MV-4-11 (cell line): ENCODE data around the gene ZNF716.
"Not testable (repeated sequence)": the region's sequence is repeated elsewhere in the genome, so short reads cannot be mapped to it uniquely, and the experiment has no call there.

Experiments used
- DNase-seq: peaks from one replicate; lab custom pipeline; 2025; lab: John Stamatoyannopoulos, UW

Gene ZNF716

GRCh38 chr7:57449904-57450303 is at the start of gene ZNF716:
Gene ZNF716, plus strand, starts transcription at chr7:57450177. Its CDS starts 112 bp downstream, at chr7:57450289.
- DNase-seq = no peak

GRCh38 chr7:57400531-57401155 is 49.3 kb upstream of the ZNF716 start:
- no peak for DNase-seq

DNA sequence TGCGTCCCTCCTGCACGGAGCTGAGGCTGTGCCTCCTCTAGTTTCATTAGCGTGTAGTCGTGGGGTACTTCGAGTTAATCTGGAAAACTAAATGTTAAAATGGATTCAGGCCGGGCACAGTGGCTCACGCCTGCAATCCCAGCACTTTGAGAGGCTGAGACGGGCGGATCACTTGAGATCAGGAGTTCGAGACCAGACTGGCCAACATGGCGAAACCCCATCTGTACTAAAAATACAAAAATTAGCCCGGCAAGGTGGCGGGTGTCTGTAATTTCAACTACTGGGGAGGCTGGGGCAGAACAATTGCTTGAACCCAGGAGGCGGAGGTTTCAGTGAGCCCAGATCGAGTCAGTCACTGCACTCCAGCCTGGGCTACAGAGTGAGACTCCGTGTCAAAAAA is 46.9 kb upstream of the ZNF716 start:
- DNase-seq = not testable (repeated sequence)

- DNase-seq = no peak
These were observed 46.2 kb upstream of the ZNF716 start for GRCh38 chr7:57403601-57404342.

DNA sequence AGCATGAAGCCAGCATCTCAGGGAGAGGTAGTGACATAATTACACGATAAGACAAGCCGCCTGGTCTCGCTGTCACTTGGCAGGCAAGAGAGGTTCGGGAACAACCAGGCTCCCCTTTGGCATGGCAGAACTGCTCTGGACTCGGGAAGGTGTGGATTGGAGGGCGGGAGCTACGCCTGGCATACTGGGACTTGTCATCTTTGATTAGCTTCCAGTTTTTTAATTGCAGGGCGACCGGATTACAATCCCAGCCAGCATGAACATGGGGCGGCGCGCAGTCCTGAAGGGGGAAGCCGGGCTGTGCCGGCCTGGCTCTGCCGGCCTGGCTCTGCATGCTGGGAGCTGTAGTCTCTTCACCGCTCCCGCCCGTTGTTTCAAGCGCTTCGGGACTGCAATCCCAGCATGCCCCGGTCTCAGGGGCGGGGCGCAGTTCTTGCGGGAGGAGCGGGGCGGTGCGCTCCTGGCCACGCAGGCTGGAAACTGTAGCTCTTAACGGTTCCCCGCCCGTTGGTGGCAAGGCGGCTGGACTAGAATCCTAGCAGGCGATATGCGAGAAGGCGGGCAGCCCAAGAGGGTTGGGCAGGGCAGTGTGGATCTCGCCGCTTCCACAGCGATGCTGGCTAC is 45.5 kb upstream of the ZNF716 start:
- DNase-seq = no peak

GRCh38 chr7:57404967-57405421 is 45.0 kb upstream of the ZNF716 start:
- DNase-seq = no peak

DNA sequence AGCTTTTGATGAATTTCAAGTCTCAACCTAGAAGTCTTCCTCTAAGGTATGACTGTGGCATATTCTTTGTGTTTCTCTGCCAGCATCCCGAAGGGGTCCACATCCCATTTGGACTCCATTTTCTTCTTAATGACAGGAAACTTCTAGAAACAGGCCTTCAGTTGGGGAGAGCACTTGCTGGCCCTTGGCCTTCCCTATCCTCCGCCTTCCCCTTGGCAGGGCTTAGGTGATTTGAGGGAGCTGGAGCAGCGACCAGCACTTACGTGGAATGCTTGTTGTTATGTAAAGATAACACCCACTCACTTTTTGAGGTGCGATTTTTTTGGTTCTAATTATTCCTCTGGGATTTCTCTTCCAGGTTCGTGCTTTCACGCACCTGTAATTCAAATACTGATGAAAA is 42.9 kb upstream of the ZNF716 start:
- DNase-seq = no peak

GRCh38 chr7:57412168-57412567 is 37.8 kb upstream of the ZNF716 start:
- DNase-seq = no peak

GRCh38 chr7:57412618-57413017 is 37.4 kb upstream of the ZNF716 start:
- DNase-seq = no peak

- DNase-seq = no peak
These were observed 36.2 kb upstream of the ZNF716 start for GRCh38 chr7:57413529-57414398.

GRCh38 chr7:57414415-57414814 is 35.6 kb upstream of the ZNF716 start:
- no peak for DNase-seq

GRCh38 chr7:57414852-57415251 is 35.1 kb upstream of the ZNF716 start:
- no peak for DNase-seq

DNA sequence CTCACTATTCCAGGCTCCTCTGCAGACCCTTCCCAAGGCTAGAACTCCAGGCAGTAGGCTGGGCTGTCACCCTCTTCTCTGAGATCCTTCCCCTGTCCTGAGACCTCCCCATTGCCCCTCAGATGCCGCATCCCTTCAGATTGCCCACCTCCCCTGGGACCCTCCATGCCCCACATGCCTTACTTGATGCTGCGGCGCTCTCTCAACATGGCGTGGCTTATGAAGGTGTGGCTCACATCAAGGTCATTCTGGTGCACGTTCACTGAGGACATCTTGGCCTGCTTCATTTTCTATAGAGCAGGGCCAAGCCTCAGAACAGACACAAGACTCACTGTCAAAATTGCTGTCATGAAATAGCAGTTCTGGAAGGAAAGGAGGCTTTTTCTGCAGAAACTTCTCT is 34.7 kb upstream of the ZNF716 start:
- DNase-seq = no peak

- no peak for DNase-seq
These were observed 34.2 kb upstream of the ZNF716 start for GRCh38 chr7:57415730-57416129.

GRCh38 chr7:57416601-57417358 is 33.2 kb upstream of the ZNF716 start:
- no peak for DNase-seq

GRCh38 chr7:57417736-57418135 is 32.2 kb upstream of the ZNF716 start:
- no peak for DNase-seq

DNA sequence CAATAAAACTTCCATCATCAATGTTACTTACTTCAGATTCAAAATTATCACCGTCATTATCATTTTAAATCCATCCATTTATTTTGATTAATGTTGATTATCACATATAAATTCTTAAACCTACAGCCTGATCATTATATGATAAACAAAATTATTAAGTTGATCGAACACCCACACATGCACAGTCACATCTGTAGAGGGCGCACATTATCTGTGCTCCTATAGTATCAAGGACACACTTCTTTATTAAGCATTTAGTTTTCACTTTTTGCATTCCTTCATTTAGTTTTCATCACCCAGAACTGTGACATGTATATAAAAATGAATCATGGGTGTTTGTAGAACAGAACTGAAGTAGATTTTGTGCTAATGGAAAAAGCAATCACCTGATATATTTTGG is 26.2 kb upstream of the ZNF716 start:
- DNase-seq = no peak

- DNase-seq = no peak
These were observed 25.3 kb upstream of the ZNF716 start for GRCh38 chr7:57424515-57425238.

GRCh38 chr7:57425239-57425944 is 24.6 kb upstream of the ZNF716 start:
- no peak for DNase-seq

DNA sequence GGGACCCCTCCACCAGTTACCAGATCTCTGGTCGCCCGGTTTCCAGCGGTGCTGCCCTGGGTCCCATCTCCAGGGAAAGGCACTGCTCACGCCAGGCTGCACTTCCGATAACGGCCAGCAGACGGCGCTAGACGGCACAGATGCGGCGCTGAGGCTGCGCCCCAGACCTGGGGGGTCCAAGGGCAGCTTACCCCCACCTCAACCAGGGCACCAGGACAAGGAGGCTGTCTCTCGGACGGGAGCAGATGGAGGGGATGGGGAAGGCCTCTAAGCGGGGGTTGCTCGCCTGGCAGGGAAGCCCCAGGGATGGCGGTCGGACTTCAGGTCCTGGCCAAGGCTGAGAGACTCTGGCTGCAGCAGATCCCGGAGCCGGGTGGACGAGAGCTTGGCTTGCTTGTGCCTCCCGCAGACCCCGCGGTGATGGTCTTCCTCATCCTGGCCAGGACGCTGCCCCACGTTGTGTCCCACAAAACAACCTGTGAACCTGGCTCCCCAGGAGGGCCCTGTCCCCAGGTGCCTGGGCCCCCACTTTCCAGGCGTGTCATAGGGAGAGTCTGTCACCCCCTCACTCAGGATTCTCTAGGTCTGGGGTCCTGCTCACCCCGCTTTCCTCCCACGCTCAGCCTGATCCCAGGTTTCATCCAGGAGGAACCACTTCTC is 23.9 kb upstream of the ZNF716 start:
- DNase-seq = no peak
